HG02852 (cell line): Measurements from ENCODE around the gene PLCD1.
"Not testable (repeated sequence)": the region's sequence is repeated elsewhere in the genome, so short reads cannot be mapped to it uniquely, and the experiment has no call there.

ENCODE experiments used
- ATAC-seq: cut with Tn5 transposase; IDR thresholded peaks from one replicate; pipeline ENCODE4 v1.9.1; 2021; ENCODE audit warnings: mild to moderate bottlenecking, moderate library complexity; ENCODE audit not compliant: unreplicated experiment

PLCD1 gene

GRCh38 chr3:38038447-38038911, 9.0 kb upstream of the PLCD1 start:
- no peak for ATAC-seq

- ATAC-seq = no peak
These were observed 7.5 kb upstream of the PLCD1 start for GRCh38 chr3:38036906-38037305.

GRCh38 chr3:38036286-38036685, 6.8 kb upstream of the PLCD1 start:
- ATAC-seq = no peak

GRCh38 chr3:38034335-38034734, 4.9 kb upstream of the PLCD1 start:
- ATAC-seq = not testable (repeated sequence)

GRCh38 chr3:38033586-38033985, 4.1 kb upstream of the PLCD1 start:
- not testable (repeated sequence) for ATAC-seq

- no peak for ATAC-seq
These were observed 3.0 kb upstream of the PLCD1 start for GRCh38 chr3:38032328-38032865.

GRCh38 chr3:38031022-38031994, 1.9 kb upstream of the PLCD1 start:
- no peak for ATAC-seq

- ATAC-seq = no peak
These were observed 932 bp upstream of the PLCD1 start for GRCh38 chr3:38030126-38031021.

GRCh38 chr3:38028621-38029361, 651 bp downstream of the PLCD1 start:
- ATAC-seq = no peak

GRCh38 chr3:38027466-38028465, 1.7 kb downstream of the PLCD1 start:
- ATAC-seq = no peak

- no peak for ATAC-seq
These were observed 2.6 kb downstream of the PLCD1 start for GRCh38 chr3:38026856-38027255.

- no peak for ATAC-seq
These were observed 6.3 kb downstream of the PLCD1 start for GRCh38 chr3:38022896-38023709.

- ATAC-seq = no peak
These were observed 7.1 kb downstream of the PLCD1 start for GRCh38 chr3:38022301-38022700.

- ATAC-seq = no peak
These were observed 8.2 kb downstream of the PLCD1 start for GRCh38 chr3:38021196-38021595.

- no peak for ATAC-seq
These were observed 9.1 kb downstream of the PLCD1 start for GRCh38 chr3:38020342-38020726.

- no peak for ATAC-seq
These were observed 9.6 kb downstream of the PLCD1 start for GRCh38 chr3:38019658-38020341.

GRCh38 chr3:38018296-38019266, 10.9 kb downstream of the PLCD1 start:
- ATAC-seq = no peak
